CD4-positive, alpha-beta T cell treated with Interleukin-4 for 4 hours (primary cell): ENCODE data around the gene GOLGA6L10.
"Not testable (repeated sequence)": the region's sequence is repeated elsewhere in the genome, so short reads cannot be mapped to it uniquely, and the experiment has no call there.

Experiments used
- DNase-seq: peaks from one replicate; pipeline ENCODE4 v3.0.0-alpha.2; 2020

The GOLGA6L10 gene

DNA sequence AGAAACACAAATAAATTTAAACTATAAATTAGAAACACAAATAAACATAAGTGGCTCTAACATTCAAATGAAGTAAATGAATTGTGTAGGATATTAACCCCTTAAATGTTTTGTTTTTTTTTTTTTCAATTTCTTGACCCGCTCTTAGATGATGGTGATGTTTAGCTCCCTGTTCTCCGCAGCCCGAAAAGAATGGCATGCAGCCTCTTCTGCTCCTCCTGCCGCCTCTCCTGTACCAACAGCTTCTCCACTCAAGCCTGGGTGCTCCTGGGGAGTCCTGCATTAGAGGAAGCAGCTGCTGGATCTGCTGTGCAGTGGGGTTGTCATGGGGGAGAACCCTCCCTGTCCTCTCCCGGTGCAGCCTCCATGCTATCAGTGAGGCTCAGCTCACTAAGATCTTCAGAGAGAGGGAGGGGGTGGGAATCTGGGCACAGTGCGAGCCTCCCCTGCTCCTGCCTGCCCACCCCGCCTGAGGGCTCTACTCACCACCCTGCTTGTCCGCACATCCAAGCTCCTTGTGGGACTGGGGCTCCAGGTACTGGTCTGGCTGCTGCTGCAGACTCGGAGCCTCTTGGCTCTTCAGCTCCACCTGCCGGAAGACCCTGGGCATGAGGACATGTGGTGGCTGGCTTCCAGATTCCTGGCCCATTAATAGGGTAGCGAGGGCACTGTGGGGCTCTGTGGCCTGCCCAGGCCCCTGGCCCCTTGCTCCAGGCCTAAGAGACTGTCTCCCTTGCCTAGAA is 6.5 kb downstream of the GOLGA6L10 start:
- DNase-seq = not testable (repeated sequence)

DNA sequence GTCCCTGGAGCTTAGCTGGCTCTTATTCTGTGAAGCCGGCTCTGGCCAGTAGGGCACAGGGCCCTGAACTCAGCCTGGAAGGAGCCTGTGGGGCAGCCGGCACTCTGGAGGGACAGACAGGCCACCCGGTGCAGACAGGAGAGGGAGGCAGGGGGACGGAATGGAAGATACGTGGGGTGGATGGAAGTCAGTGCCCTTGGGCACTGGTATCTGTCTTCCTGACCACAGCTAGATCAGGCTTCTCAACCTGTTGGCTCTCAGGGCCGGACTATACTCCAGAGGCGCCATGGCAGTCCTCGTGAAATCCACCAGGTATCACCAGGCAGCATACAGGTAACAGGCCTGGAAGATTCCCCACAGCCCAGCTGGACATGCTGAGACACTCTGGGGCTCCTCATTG is 10.7 kb downstream of the GOLGA6L10 start:
- not testable (repeated sequence) for DNase-seq

DNA sequence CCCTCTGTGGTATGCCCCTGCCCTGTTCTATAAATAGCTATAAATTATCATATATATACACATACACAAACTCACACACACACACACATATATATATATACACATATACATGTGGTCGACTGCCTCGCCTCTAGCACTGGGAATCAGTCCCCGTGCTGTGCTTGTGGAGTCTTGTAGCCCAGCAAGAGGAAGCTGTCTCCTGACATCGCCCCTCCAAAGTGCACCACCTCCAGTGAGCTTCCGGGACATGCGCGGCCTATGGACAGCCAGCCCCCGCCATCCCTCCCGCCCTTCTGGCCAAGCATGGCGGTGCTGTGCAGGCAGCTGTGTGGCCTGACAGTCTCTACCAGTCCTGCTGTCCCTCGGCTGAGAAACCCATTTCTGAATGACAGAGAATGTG is 11.2 kb downstream of the GOLGA6L10 start:
- not testable (repeated sequence) for DNase-seq

DNA sequence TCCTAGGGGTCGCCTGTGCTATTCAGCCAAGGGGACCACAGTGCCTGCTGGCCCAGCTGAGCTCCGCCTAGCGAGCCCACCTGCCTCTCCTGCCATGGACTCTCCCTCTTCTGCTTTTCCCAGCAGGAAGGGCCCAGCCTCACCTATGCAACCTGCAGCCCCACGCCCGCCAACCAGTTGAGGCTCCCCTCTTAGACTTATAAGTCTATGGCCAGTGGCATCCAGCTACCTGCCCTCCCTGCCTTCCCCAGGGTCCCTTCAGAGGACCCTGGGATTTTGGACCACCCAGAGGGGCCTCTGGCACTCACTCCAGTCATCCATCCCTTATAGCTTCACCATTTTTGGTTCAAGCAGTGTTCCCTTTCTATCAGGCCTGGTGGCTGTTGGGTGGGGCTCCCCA is 12.2 kb downstream of the GOLGA6L10 start:
- DNase-seq = not testable (repeated sequence)

DNA sequence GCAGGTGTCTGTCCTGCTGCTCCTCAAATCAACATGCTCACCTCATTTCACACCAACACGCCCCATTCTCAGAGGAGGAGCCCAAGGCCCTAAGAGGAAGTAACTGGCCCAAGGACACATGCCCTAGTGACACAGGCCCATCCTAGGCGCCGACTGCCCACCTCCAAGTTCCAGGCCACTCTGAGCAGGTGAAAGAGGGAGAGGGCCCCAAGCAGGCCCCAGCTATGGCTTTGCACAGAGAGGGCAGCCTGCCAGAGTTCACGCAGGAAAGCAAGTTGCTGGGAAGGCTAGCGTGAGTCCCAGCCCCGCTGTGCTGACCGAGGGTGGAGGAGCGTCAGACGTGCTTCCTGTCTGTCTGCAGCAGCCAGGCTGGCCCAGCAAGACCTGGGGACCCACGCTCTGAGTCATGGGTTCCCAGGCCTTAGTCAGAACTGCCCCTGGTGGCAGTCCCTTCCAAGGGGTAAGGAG is 13.1 kb downstream of the GOLGA6L10 start:
- not testable (repeated sequence) for DNase-seq

DNA sequence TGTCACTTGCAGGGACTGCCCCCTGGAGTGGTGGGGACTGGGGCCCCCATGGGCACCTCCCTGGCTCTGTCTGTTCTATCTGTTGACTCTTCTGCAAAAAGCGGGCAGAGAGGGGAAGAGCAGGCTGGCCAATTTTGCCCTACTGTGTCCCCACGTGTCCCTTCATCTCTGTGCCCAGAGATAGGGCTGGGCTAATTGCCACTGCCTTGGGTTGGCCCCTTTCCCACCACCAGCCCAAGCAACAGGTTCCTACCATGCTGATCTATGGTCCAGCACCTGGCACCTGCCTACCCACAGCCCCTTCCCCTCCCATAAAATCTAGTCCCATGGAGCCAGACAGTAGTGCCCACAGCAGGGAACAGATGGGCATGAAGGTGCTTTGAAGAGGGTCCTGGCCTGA is 14.3 kb downstream of the GOLGA6L10 start:
- DNase-seq = not testable (repeated sequence)

DNA sequence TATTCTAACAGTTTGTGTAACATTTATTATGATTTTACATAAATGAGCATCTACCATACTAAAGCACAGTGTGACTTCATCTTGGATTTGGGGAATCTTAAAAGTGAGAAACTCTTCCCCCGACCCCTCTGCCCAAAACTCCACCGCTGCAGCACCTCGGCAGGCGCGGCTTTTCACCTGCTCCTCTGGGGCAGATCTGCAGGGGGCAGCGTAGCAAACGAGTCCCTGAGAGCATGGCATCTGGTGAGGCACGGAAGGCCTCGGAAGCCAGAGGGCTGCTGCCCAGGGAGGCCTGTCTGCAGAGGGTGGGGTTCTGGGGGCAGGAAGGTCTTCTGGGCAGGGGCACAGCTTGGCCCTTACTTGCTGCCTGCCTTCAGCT is 14.7 kb downstream of the GOLGA6L10 start:
- not testable (repeated sequence) for DNase-seq

DNA sequence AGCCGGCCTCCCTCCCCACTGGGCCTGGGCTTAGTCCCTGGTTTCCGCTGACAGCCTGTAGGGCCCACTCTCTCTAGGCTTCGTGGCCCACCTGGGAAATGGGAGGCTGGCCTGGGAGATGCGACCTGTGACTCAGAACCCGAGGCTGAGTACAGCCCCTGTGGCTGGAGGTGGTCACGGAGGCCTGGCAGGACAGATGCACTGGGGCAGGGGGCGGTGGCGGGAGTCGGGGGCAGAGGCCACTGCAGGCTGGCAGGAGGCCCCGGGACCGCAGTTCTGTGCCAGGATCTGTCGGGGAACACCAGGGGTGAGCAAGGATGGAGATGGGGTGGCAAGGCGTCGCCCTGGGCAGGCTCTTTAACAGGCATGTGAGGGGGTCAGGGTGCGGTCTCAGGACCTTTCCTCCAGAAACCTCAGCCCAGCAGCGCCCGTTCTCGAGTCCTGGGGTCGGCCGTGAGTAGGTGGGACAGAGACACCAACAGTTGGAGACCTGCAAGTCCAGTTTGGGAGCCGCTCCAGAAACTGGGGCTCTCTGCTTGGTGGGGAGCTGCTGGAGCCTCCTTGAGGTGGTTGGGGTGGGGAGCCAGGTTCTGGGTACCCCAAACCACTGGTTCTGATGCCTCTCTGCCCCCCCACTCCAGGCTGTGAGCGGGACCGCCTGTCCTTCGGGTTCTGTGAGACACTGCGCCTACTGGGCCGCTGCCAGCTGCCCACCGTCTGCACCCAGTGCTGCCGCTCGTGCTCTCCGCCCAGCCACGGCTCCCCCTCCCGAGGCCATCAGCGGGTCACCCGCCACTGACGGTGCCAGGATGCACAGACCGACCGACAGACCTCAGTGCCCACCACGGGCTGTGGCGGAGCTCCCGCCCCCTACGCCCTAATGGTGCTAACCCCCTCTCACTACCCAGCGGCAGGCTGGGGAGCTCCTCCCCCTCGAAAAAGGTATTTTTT is 15.4 kb downstream of the GOLGA6L10 start:
- not testable (repeated sequence) for DNase-seq

DNA sequence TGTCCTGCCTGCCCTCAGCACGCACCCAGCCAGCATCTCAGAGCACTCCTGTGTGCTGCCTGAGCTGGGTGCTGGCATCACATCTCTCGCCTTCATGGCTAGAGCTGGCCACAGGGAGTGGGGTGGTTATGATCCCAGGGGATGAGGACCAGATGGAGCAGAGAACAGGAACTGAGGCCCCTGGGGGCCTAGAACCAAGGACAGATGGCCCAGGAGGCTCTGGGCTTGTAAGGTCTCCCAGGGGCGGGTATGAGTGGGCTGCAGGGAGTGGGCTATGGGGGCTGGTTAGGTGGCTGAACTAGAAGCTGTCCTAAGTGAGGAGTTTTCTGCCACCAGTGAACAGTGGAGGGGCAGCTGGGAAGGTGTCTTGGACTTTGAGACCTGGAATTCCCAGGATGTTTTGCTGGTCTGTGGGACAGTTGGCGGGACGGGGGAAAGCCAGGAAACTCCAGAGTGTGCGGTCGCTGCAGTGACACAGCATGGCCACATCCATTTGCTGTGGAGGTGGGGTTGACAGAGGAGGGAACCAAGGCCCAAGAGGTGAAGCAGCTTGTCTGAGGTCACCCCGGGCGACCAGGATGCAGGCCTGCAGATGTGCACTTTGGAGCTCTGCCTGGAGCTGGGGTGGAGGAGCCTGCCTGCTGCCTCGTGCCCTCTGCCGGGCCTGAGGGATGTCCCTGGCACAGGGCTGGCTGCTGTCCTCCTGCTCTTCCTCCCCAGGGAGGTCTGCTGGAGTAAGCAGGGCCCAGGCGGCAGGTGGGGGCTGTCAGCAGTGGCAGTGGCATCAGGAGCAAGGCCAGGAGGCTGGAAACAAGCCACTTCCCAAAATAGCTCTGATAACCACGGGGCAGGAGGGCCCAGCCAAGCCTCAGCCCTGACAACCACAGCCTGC is 16.3 kb downstream of the GOLGA6L10 start:
- not testable (repeated sequence) for DNase-seq

DNA sequence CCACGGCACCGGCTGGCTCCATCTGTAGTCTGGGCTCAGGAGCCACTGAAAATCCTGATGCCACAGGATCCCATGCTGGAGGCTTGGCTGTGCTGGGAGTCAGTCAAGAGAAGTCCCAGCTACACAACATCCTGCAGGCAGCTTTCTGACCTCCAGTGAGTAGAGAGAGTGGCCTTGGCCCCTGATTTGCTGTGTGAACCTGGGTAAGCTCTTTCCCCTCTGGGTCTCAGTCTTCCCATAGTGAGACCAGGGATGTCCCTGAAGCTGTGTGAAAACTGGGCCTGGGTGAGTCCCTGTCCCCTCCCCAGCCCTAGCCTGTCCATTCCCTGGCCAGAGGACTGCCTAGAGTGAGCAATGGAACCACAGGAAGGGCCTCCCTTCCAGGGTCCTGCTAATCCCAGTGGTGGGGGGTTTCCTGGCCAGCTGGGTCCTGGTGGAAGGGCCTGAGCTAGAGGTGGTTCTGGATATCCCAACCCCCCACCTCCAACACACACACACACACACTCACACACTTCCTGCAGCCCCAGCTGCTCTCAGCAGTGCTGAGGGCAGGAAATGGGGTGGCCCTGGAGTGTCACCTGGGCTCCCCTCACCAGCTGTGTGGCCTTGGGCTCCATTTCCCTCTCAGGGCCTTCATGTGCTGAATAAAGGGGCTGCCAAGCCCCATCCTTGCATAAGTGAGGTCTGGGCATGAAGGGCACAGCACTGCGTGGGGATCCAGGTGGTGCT is 17.5 kb downstream of the GOLGA6L10 start:
- DNase-seq = not testable (repeated sequence)

DNA sequence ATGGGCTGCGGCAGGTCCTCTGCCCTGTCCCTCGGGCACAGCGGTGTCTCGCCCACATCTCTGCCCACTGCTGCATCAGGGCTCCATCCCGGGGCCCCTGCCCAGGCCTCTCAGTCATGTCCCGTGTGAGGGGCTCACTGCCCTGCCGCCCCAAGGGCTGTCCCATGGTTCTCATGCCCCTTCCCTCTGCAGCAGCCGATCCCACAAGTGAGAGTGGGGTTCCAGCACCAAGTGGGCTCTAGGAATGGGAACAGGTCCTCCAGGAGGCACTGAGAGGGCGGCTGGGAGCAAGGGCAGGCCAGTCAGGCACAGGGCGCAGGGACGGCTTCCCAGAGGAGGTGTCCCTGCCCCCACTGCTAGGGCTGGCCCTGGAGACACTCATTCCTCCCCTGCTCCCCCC is 18.4 kb downstream of the GOLGA6L10 start:
- DNase-seq = not testable (repeated sequence)

DNA sequence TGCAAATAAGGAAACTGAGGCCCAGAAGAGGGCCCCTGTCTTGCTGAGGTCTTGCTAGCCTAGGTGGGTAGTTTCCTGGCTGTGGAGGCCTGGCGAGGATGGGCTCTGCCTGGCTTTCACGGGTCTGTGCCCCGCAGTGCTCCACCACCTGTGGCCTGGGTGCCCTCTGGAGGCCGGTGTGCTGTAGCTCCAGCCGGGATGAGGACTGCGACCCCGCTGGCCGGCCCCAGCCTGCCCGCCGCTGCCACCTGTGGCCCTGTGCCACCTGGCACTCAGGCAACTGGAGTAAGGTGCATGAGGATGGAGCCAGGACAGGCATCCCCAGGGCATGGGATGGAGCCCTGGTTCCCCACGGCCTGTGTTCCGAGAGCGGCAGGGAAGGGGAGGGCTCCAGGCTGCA is 20.2 kb downstream of the GOLGA6L10 start:
- not testable (repeated sequence) for DNase-seq

DNA sequence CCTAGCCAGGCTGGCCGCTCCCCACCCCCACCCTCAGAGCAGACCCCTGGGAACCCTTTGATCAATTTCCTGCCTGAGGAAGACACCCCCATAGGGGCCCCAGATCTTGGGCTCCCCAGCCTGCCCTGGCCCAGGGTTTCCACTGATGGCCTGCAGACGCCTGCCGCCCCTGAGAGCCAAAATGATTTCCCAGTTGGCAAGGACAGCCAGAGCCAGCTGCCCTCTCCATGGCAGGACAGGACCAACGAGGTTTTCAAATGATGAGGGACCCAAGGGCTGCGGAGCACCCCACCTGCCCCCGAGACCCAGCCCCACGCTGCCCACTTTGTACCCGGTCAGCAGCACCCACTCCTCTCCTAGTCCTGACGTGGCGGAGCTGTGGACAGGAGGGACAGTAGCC is 21.9 kb downstream of the GOLGA6L10 start:
- not testable (repeated sequence) for DNase-seq

DNA sequence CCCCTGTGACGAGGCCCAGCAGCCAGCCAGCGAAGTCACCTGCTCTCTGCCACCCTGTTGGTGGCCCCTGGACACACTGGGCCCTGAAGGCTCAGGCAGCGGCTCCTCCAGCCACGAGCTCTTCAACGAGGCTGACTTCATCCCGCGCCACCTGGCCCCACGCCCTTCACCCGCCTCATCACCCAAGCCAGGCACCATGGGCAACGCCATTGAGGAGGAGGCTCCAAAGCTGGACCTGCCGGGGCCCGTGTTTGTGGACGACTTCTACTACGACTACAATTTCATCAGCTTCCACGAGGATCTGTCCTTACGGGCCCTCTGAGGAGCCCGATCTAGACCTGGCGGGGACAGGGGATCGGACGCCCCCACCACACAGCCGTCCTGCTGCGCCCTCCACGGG is 22.4 kb downstream of the GOLGA6L10 start:
- not testable (repeated sequence) for DNase-seq

DNA sequence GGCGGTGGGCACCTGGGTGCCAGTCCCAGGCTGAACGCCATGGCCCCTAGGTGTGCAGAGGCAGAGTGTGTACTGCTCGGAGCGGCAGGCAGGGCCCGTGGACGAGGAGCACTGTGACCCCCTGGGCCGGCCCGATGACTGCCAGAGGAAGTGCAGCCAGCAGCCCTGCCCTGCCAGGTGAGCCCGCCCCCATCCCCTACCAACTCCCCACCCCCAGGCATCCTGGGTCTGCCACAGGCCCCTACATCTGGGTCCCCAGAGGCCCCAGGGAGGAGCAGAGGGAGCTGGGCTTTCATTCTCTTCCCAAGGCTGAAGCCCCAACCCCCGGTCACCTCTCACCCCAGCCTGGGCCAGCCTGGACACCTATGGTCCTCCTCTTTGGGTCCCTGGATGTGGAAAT is 23.6 kb downstream of the GOLGA6L10 start:
- DNase-seq = not testable (repeated sequence)

DNA sequence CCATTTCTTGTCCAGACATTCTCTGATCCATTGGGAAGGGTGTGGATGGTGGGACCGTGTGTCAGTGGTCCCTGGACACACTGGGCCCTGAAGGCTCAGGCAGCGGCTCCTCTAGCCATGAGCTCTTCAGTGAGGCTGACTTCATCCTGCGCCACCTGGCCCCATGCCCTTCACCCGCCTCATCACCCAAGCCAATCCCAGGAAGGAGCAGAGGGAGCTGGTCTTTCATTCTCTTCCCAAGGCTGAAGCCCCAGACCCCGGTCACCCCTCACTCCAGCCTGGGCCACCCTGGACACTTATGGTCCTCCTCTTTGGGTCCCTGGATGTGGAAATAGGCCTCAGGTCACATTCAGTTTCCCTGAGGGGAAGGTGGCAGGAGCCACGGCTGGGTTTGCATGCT is 24.4 kb downstream of the GOLGA6L10 start:
- DNase-seq = not testable (repeated sequence)

DNA sequence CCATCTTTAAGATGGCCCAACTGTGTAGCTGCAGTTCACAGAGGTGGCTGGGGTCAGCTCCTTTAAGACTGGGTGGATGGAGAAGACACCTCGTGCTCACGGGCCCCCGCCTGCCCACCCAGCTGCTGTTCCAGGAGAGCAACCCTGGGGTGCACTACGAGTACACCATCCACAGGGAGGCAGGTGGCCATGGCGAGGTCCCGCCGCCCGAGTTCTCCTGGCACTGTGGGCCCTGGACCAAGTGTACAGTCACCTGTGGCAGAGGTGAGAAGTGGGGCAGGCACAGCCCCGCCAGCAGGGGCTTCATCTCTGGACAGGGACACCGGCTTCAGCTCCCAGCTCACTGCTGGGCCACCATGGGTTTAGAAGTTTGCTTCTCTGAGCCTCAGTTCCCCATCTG is 26.8 kb downstream of the GOLGA6L10 start:
- not testable (repeated sequence) for DNase-seq

DNA sequence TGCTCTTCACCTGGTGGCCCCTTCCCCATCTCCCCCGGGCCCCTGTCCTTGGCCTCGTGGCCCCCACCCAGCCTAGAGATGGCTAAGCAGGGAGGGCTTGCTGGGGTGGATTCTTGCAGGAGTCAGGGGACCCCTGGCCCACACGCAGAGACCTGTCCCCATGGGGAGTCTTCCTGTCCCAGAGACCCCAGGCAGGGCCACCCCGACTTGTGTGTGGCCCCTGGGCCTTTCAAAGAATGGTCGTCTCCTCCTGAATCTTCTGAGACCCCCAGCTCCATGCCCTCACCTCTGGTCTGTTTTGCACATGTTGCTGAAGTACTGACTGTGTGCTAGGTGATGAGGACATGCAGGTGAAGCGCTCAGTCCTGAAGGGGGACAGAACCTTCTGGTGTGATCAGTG is 28.4 kb downstream of the GOLGA6L10 start:
- not testable (repeated sequence) for DNase-seq

DNA sequence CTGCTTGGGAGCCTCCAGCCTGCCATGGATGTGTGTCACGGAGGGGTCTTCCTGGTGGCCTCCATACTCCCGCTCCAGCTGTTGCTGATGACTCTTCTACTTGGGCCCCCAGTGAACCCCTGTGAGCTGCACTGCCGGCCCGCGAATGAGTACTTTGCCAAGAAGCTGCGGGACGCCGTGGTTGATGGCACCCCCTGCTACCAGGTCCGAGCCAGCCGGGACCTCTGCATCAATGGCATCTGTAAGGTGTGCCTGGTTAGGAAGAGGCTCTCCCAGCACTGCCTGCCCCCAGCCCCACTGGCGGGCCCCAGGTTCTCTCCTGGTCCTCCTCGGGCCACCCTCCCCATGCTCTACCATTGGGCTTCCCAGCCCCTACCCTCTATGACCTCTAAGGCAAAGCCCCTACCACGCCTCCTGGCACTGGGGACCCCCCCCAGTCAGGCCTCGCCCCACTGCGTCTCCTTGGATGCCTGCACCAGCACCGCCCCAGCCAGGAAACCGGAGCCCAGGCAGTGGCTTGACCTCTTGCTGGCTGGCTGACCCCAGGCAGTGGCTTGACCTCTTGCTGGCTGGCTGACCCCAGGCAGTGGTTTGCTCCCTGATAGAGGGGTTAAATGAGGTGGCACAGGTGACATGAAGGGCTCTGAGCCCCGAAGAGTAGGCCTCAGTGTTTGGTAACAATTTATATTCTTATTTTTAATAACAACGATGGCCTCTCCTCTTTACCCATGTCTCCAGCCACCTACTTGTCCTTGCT is 29.6 kb downstream of the GOLGA6L10 start:
- not testable (repeated sequence) for DNase-seq

DNA sequence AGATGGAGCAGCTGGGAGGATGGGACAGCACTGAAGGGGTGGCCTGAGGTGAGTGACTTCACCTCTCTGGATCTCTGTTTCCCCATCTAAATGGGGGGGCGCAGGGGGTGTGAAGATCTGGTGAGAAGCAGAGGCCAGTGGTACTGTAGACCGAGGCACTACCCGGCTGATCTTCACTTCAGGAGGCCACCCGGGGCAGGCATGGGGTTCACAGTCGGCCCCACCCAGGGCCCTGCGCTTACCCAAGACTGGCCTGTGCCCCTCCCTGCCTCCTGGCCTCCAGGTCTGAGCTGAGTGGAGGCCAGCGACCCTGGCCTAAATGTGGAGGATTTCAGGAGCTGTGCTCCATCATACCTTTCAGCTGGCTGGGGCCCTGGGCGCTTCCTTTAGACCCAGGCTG is 31.0 kb downstream of the GOLGA6L10 start:
- DNase-seq = not testable (repeated sequence)

DNA sequence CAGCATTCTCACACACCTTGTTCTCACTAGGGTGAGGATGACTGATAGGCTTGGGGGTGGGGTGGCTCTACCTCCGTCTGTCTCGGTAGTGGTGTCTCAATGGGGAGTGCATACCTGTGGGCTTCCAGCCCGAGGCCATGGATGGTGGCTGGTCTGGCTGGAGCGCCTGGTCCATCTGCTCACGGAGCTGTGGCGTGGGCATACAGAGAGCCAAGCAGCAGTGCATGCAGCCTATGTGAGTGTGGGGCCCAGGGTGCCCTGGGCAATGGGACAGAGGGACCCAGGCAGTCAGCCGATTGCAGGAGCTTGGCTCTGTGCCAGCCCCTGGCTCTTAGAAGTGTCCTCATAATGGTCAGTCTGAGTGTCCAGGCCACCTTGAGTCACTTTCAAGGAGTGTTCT is 31.8 kb downstream of the GOLGA6L10 start:
- not testable (repeated sequence) for DNase-seq
